Gastroesophageal sphincter (tissue), 4 donors: ENCODE measurements around the gene KIF17. TPM values are rescaled to one million over a fixed set of nuclear protein-coding genes. Genes with fewer than 3 reads are reported as not detected.

ENCODE experiments used
- ATAC-seq: fragments of 150-250 bp; one replicate; pipeline ENCODE4 v1.9.1; 2016; ENCODE audit warnings: mild to moderate bottlenecking, moderate library complexity
- H3K27ac ChIP-seq, 4 donors: fragments of 200-600 bp; sonication (generic) in 3 of 4; 1 replicate in 3 of 4; 2 replicates in 1 of 4; pipeline ENCODE4 v1.5.1; 2016 to 2019
- H3K27me3 ChIP-seq: fragments of 200-600 bp; sonication (generic); one replicate; pipeline ENCODE4 v1.5.1; 2019
- H3K36me3 ChIP-seq, 2 donors: fragments of 200-600 bp; sonication (generic); one replicate each; pipeline ENCODE4 v1.5.1; 2019; ENCODE audit warnings: control low read depth in 1 of 2
- H3K4me1 ChIP-seq, 3 donors: fragments of 200-600 bp; sonication (generic); 1 replicate in 2 of 3; 2 replicates in 1 of 3; pipeline ENCODE4 v1.5.1; 2016 to 2019; ENCODE audit warnings: control low read depth in 2 of 3
- H3K4me3 ChIP-seq, 2 donors: fragments of 200-600 bp; sonication (generic); one replicate each; pipeline ENCODE4 v1.5.1; 2019; ENCODE audit warnings: mild to moderate bottlenecking in 1 of 2, moderate library complexity in 1 of 2
- H3K9me3 ChIP-seq, 3 donors: fragments of 200-600 bp; sonication (generic); one replicate each; pipeline ENCODE4 v1.5.1; 2017 to 2019; ENCODE audit warnings: control low read depth in 2 of 3
- CTCF ChIP-seq, 4 experiments: fragments of 200-600 bp in 2 of 4; fragments of 450-650 bp in 2 of 4; sonication (generic) in 1 of 4; IDR thresholded peaks; one replicate each; pipeline ENCODE4 v1.5.1; 2017 to 2019; ENCODE audit warnings: antibody characterized with exemption in 4 of 4, mild to moderate bottlenecking in 2 of 4, moderate library complexity in 2 of 4
- EP300 ChIP-seq: sonication (generic); formaldehyde crosslinking; IDR thresholded peaks from one replicate; pipeline ENCODE4 v1.6.1; 2017; ENCODE audit warnings: antibody characterized with exemption, mild to moderate bottlenecking
- POLR2A ChIP-seq, 2 donors: fragments of 450-650 bp; IDR thresholded peaks; one replicate each; pipeline ENCODE4 v1.6.1; 2017; ENCODE audit warnings: antibody characterized with exemption in 2 of 2, mild to moderate bottlenecking in 2 of 2, moderate library complexity in 1 of 2
- POLR2AphosphoS5 ChIP-seq: sonication (generic); formaldehyde crosslinking; IDR thresholded peaks from one replicate; pipeline ENCODE4 v1.6.1; 2017; ENCODE audit warnings: antibody characterized with exemption
- WGBS, 2 donors: methylation state at CpG; one replicate each; pipeline ENCODE4 v1.1.5; 2018; ENCODE audit warnings: low coverage in 1 of 2; 5-methylcytosine and 5-hydroxymethylcytosine counted together
- total RNA-seq, 4 donors: library from RNA; depleted of rRNA; stranded (reverse); fragments of >200 nt; gene quantifications; one replicate each; pipeline ENCODE4 v1.1.0, GENCODE V29; 2016

KIF17 gene
- total RNA-seq, 4 donors from 2014 or later = 0.47 to 11.8 (median 7.5) TPM

GRCh38 chr1:20726932-20727745 is 9.3 kb upstream of the KIF17 start:
- no peak for ATAC-seq
- no peaks in the 10 kb centered on the region for H3K36me3 ChIP-seq
- H3K27ac ChIP-seq = no peak overlapping the region
- TF ChIP-seq EP300 (no peak), CTCF (IDR thresholded peaks at IDR 0.05) (no peak), POLR2A (IDR thresholded peaks at IDR 0.05) (no peak), POLR2AphosphoS5 (no peak)
- WGBS, 2 donors = 93% methylated on average over 8 of the region's 17 CpGs; no CpG with 5 or more reads in 1 of the 2 donors
- no peak overlapping the region for H3K4me3 ChIP-seq
- H3K27me3 ChIP-seq = peaks cover 39% of the 10 kb centered on the region
- H3K9me3 ChIP-seq = no peaks in the 10 kb centered on the region
- H3K4me1 ChIP-seq = peaks cover 0 to 13% (median 5%) of the 10 kb centered on the region in 3 donors

GRCh38 chr1:20726118-20726911 is 8.5 kb upstream of the KIF17 start:
- WGBS, 2 donors = no CpG with 5 or more reads among the region's 25 CpGs
- H3K27ac ChIP-seq = no peak overlapping the region
- no peaks in the 10 kb centered on the region for H3K9me3 ChIP-seq
- TF ChIP-seq CTCF (IDR thresholded peaks at IDR 0.05) (no peak), POLR2AphosphoS5 (no peak), EP300 (no peak), POLR2A (IDR thresholded peaks at IDR 0.05) (no peak)
- no peak for ATAC-seq
- H3K4me3 ChIP-seq = no peak overlapping the region
- peaks cover 31% of the 10 kb centered on the region for H3K27me3 ChIP-seq
- peaks cover 0 to 5% (median under 1%) of the 10 kb centered on the region in 3 donors for H3K4me1 ChIP-seq
- no peaks in the 10 kb centered on the region for H3K36me3 ChIP-seq

GRCh38 chr1:20725189-20726117 is 7.6 kb upstream of the KIF17 start:
- no peak for TF ChIP-seq POLR2A (IDR thresholded peaks at IDR 0.05)
- TF ChIP-seq POLR2AphosphoS5 = no peak
- TF ChIP-seq CTCF (IDR thresholded peaks at IDR 0.05) = no peak
- no peak for TF ChIP-seq EP300
- Histone ChIP-seq H3K27me3 (peaks cover 22% of the 10 kb centered on the region), H3K36me3 (no peaks in the 10 kb centered on the region), H3K4me3 (no peak overlapping the region), H3K4me1 (no peaks in the 10 kb centered on the region), H3K27ac (no peak overlapping the region), H3K9me3 (no peaks in the 10 kb centered on the region)
- ATAC-seq = no peak
- WGBS, 2 donors = 58% methylated on average over 5 of the region's 29 CpGs; no CpG with 5 or more reads in 1 of the 2 donors

- WGBS, 2 donors = 85 to 100% methylated on average over 3 to 4 of the region's 17 CpGs
- Histone ChIP-seq H3K4me1 (no peaks in the 10 kb centered on the region), H3K27me3 (peaks cover 13% of the 10 kb centered on the region), H3K9me3 (no peaks in the 10 kb centered on the region), H3K36me3 (no peaks in the 10 kb centered on the region), H3K27ac (no peak overlapping the region), H3K4me3 (no peak overlapping the region)
- no peak for TF ChIP-seq CTCF (IDR thresholded peaks at IDR 0.05)
- no peak for TF ChIP-seq EP300
- ATAC-seq = no peak
These were observed 6.8 kb upstream of the KIF17 start for GRCh38 chr1:20724364-20725188.
